OCI-M2 (cell line): ENCODE measurements around the gene RASSF4.

Experiments used
- DNase-seq: peaks from one replicate; lab custom pipeline; 2025; ENCODE audit not compliant: unreplicated experiment; lab: John Stamatoyannopoulos, UW

The RASSF4 gene

DNA sequence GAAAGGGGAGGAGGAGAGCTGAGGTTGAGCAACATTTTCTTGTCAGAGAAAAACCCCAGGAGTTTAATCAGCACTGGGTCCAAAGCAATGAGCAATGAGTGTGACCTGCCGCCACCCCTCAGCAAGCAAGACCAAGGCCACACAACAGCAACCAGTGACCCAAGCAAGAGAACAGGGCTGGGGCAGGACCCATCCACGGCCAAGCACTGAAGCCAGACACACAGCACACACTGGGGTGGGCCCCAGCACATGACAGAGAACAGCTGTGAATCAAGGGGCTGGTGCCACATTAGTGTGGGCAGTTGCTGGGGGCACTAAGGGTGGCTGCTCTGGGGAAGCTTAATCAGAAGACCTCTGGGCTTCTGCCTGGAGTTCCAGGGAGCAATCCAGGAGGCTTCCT is 32.2 kb upstream of the RASSF4 start:
- DNase-seq = no peak

GRCh38 chr10:44928462-44928861 is 31.1 kb upstream of the RASSF4 start:
- no peak for DNase-seq

GRCh38 chr10:44929356-44930255 is 30.0 kb upstream of the RASSF4 start:
- no peak for DNase-seq

DNA sequence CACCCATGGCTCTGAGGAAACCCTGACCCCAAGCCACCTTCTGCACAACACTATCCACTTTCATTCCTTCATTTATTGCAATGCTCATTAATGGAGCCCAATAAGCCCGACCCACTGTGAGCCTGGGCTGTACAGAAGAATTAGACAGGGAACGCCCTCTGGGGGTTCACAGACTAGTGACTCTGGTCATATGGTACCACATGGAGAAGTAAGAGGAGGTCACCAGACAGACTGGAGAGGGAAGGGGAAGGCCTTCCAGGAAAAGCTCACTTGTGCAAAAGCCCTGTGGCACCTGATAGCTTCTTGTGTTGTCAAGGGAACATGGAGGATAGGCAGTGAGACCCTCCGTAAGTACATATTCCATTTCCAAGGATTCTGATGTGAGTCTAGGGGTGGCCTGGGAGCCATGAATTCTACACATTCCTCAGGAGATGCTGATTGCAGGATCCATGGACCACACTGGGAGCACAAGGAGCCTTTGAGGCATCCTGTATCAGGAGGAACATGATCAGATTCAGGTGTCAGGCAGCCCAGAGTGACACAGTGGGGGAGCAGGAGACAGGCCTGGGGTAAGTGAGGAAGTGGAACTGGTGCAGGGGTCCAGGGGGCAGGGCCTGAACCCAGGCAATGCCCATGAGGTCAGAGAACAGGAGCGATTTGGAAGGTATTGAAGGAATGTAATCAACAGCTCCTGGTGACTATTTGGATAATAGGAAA is 28.5 kb upstream of the RASSF4 start:
- DNase-seq = no peak

DNA sequence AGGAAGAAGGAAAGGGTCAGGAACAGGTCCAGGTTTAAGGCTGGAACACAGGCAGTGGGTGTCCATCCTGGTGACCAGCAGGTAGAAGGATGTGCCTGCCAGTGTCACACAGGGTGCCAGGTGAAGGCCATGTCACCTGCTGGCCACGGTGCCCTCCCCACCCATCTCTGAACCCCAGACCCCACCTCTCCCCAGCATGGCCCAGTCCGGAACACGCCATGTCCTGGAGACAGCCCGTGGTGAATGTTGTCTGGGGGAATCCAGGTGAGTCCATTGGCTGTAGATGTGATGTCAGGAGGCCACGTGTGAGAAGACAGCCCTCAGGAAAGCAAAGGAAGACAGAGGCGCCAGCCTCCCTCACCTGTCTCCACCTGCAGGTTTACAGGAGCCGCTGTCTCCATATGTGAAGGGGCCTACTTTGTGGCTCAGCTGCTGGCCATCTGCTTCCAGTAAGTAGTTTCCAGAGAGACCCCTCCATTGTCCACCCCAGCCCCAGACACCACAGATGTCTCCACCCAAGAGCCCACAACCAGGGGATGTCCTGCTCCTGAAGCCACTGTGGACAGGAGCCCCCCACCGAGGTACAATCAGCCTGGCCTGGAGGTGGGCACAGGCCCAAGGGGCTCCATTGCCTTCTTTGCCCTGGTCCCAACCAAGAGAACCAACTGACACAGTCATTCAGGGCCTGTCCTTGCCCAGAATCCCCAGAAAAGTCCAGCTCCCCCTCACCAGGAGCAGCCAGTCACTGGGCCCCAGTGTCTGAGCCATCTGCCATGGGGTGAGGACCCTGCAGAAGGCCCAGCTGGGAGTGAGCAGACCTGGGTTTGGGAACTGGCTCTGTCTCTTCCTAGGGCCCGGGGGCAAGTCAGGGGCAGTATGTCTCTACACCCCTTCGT is 27.7 kb upstream of the RASSF4 start:
- no peak for DNase-seq

DNA sequence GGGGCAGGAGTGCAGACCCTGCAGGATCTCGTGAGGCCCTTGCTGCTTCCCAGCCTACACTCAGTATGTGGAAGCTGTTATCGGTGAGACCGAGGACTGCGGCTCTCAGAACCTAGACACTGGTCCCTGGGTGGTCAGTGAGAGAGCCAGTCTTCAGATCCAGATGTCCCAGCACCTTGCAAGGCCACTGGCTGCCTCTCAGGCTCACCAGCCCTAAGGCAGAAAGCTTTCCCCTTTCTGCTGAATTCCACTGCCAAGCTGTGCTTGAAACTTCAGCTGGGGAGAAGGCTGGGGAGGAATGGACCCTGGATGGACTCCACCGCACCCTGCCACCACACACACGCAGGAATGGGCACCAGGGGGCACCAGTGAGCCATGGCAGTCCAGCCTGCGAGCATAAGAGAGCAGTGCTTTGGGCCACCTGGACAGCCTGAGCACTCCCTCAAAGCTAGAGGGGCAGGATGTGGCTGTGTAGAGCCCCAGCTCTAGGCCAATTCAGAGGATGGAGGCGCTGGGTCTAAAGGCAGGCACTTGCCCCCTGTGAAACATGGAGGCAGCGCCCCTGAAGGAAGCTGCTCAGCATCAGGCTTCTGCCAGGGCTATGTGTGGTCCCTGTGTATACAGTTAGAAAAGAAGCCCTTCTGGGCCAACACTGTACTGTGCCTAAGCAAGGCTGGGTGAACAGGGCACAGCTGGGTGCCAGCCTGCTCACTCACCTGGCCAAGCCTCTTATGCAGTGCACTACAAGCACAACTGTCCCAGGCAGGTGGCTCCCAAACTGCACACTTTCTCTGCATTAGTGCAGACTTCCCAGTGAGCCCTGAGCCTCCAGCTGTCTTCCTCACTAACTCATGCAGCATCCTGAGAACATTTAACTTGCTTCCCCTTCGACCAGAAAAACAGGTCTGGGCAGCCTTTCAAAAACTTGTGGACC is 26.8 kb upstream of the RASSF4 start:
- DNase-seq = no peak

DNA sequence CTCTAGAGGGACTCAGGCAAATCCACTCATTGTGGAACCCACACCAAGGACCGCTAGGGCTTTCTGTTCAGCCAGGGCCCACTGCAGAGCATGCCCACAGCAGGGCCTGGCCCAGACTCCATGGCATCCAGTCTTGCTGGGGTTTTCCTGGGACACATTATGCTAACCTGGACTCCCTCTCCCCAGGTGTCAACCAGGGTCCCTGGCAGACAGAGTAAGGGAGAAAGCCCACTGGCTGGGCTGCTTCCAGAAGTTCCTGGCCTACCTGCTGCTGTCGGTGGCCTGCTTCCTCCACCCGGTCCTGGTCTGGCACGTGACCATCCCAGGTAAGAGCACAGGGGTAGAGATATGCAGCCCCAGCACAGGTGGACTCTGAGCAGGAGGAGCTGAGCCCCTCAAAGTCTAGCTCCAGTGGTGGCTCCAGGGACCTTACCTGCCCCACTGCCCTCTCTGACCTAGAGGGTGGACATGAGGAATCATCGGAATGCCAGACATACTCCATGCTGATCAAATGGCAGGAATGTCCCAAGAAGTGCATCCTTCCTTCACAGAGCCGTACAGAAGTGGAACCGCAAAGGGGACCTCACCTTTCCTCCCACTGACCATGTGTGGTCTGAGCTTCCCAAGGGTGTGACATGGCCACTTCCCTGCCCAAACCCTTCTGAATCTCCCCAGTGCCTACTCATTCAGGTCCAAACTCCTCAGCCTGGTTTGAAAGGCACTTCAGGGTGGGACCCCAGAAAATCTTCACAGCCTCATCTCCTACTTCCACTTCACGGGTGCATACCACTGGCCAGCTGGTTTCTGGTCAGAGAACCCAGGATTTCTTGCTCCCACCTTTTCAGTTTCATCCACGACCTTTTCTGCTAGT is 25.9 kb upstream of the RASSF4 start:
- no peak for DNase-seq

GRCh38 chr10:44934416-44935200 is 25.0 kb upstream of the RASSF4 start:
- DNase-seq = no peak

DNA sequence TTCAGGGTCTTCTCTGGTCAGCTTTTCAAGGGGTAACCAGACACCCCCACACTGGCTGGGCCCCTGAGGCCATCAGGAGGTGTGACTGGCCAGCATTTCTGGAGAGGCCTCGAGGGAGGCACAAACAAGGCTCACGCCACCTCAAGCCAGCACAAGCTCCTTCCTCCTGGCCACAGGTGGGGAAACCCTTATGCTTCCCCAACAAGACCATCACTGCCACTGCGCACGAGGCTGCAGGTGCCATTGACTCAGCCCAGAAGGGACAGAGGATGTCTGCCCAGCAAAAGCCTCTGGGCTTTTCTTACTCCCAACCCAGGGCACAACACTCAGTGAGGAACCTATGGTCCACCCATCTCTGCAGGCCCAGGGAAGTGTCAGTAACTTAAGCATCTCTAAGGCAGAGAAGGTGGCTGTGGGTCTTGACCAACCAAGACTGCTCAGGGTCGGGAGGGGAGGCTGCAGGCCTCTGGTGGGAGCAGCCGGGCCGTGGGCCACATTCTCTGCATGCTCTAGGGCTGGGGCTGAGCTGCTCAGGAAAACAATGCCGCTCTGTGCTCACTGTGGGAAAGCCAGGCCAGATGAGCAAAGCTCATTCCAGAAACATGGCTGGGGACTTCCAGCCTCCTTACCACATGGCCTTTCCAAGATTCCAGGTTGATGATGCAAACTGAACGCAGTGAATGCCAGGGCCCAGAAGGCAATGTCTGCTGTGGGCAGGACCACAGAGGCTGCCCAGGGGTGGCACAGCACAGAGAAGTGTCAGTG is 24.2 kb upstream of the RASSF4 start:
- no peak for DNase-seq

DNA sequence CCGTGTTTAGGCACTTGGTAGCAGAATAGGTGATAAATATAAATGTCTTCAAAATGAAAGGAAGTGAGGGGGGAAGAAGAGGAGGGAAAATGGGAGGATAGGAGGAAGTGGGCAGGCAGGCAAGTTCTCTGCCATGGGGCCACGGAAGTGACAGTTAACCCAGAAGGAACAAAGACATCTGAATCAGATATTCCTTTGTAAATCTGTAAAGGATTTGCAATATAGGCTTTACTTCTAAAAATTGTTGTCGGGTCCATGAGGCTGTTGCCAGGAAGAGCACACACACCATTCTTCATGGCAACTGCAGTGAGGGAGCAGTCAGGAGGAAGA is 23.7 kb upstream of the RASSF4 start:
- DNase-seq = no peak

- no peak for DNase-seq
These were observed 23.2 kb upstream of the RASSF4 start for GRCh38 chr10:44936314-44936975.

DNA sequence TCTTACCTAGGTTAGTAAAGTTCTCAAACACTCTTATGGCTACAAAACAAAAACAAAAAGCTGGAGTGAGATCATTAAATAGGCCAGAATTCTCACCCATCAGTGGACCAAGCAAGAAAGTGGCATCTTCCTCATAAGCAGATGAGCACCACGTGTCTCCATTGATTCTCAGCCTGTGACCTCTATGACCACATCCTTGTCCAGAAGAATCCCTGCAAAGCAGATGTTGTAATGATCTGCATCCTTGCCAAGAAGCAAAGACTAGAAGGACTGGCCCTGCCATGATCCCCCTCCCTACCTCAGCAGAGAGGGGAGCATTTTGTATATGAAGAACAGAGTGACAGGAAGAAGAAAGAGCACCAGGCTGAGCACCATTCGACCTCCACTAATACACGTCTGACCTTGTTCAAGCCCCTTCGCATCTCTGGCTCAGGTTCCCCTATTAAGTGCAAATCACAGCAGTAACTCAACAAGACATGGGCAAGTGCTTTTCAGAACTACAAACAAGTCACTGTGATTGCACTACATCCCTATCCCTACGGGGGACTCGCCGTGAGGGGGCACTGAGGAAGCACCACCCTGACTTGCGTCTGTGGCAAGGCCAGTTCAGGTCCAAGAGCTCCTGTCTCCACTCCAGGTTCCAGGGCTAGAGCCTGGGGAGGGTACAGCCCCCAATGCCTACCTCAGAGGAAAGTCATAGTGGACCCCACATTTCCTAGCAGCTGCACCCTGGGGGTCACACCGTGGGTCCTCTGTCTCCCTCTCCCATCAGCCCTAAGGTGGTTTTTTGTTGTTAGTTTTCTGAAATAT is 22.2 kb upstream of the RASSF4 start:
- DNase-seq = no peak

DNA sequence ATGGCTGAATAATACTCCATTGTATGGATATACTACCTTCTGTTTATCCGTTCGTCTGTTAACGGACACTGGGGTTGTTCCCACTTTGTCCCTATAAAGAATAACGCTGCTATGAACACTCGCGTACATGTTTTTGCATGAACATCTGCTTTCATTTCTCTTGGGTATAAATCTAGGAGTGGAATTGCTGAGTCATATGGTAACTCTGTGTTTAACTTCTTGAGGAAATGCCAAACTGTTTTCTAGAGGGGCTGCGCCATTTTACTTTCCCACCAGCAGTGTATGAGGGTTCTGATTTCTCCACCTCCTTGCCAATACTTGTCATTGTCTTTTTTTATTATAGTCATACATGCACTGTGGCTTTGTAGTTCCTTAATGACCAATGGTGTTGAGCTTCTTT is 20.6 kb upstream of the RASSF4 start:
- DNase-seq = no peak

- no peak for DNase-seq
These were observed 19.8 kb upstream of the RASSF4 start for GRCh38 chr10:44939691-44940401.

DNA sequence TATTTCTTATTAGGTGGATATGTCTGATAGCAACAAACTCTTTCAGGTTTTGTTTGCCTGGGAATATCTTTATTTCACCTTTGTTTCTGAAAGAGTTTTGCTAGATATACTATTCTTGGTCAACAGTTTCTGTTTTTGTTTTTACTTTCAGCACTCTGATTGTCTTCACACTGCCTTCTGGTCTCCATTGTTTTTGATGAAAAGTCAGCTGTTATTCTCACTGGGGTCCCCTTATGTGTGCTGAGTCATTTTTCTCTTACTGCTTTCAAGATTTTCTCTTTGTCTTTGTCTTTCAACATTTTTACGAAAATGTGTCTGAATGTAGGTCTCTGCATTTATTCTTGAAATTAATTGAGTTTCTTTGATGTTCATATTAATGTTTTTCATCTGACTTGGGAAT is 15.2 kb upstream of the RASSF4 start:
- no peak for DNase-seq

- no peak for DNase-seq
These were observed 13.4 kb upstream of the RASSF4 start for GRCh38 chr10:44946205-44946604.
